ENCODE results near the gene OR11L1. TPM values are rescaled to one million over a fixed set of nuclear protein-coding genes. Genes with fewer than 3 reads are reported as not detected.

The OR11L1 gene
- total and polyA plus RNA-seq, 8 donors: not detected

DNA sequence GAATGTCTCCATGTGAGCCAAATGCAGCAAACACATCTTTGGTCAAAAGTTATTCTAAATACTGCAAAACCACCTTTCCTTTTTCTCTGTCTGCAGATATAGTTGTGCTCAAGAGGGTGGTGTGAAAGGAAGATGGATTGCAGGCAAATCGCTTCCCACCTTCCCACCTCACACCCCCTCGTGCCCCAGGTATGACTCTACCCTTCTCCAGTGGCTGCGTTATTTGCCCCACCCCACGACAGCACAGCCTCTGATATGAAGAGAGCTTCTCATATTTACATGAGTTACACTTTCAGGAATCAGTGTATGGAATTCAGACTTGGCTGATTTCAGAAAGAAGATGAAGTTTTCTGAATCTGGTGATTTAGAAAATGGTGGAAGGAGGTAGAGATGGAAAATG is 21.1 kb upstream of the OR11L1 start:
- TF ChIP-seq, protein P1, sequence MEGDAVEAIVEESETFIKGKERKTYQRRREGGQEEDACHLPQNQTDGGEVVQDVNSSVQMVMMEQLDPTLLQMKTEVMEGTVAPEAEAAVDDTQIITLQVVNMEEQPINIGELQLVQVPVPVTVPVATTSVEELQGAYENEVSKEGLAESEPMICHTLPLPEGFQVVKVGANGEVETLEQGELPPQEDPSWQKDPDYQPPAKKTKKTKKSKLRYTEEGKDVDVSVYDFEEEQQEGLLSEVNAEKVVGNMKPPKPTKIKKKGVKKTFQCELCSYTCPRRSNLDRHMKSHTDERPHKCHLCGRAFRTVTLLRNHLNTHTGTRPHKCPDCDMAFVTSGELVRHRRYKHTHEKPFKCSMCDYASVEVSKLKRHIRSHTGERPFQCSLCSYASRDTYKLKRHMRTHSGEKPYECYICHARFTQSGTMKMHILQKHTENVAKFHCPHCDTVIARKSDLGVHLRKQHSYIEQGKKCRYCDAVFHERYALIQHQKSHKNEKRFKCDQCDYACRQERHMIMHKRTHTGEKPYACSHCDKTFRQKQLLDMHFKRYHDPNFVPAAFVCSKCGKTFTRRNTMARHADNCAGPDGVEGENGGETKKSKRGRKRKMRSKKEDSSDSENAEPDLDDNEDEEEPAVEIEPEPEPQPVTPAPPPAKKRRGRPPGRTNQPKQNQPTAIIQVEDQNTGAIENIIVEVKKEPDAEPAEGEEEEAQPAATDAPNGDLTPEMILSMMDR (IDR thresholded peaks at IDR 0.05): no peak
- 45 to 54% methylated on average over 4 of the region's 4 CpGs for WGBS, 2 donors
- H3K27ac ChIP-seq: no peak overlapping the region
- intact Hi-C loops (cut with DNase I): no loop called here
- no peak for DNase-seq
- FAIRE-seq: no peak
- H3K36me3 ChIP-seq: no peaks in the 10 kb centered on the region
- peaks cover 0 to 4% (median 0%) of the 10 kb centered on the region in 4 donors for H3K27me3 ChIP-seq
- no peaks in the 10 kb centered on the region for H3K9me3 ChIP-seq
- ATAC-seq: no peak
- no peak overlapping the region for H3K4me3 ChIP-seq
- H3K4me1 ChIP-seq: no peaks in the 10 kb centered on the region

DNA sequence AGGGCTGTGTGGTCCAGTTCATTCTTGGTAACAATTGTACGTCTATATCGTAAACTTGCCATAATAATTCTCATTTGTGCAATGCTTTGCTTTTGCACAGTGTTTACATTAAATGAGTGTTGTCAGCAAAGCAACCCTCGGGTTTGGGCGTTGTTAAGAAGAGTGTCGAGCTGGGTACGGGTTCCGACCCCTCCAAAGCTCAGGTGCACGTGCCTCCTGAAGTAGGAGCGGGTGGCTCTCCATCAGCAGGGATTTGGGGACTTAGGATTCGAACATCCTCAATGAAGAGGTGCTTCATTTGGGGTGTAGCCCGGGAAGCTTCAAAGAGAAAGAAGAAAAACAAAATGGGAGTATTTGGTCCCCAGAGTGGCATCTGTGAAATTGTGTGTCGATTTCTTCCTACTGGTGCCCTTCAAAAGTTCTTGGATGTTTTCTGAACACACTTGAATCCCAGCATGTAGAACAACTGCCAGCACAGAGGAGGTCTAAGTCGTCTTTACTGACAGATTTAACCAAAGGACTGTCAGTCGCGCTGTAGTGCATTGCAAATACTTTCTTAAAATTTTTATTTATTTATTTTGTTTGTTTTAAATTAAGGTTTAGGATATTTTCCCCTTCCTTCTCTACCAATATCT is 16.4 kb upstream of the OR11L1 start:
- Histone ChIP-seq H3K9me3 (no peaks in the 10 kb centered on the region), H3K27me3 (peaks cover 0 to 4% (median 0%) of the 10 kb centered on the region in 4 donors), H3K4me3 (peak overlapping the region in 1 of 4 donors; percentile 41), H3K4me1 (no peaks in the 10 kb centered on the region), H3K27ac (no peak overlapping the region), H3K36me3 (no peaks in the 10 kb centered on the region)
- no peak for DNase-seq
- 36 to 37% methylated on average over 15 of the region's 15 CpGs for WGBS, 2 donors
- intact Hi-C loops (cut with DNase I): no loop called here
- FAIRE-seq: no peak
- TF ChIP-seq, protein P1 (IDR thresholded peaks at IDR 0.05): no peak
- no peak for ATAC-seq

DNA sequence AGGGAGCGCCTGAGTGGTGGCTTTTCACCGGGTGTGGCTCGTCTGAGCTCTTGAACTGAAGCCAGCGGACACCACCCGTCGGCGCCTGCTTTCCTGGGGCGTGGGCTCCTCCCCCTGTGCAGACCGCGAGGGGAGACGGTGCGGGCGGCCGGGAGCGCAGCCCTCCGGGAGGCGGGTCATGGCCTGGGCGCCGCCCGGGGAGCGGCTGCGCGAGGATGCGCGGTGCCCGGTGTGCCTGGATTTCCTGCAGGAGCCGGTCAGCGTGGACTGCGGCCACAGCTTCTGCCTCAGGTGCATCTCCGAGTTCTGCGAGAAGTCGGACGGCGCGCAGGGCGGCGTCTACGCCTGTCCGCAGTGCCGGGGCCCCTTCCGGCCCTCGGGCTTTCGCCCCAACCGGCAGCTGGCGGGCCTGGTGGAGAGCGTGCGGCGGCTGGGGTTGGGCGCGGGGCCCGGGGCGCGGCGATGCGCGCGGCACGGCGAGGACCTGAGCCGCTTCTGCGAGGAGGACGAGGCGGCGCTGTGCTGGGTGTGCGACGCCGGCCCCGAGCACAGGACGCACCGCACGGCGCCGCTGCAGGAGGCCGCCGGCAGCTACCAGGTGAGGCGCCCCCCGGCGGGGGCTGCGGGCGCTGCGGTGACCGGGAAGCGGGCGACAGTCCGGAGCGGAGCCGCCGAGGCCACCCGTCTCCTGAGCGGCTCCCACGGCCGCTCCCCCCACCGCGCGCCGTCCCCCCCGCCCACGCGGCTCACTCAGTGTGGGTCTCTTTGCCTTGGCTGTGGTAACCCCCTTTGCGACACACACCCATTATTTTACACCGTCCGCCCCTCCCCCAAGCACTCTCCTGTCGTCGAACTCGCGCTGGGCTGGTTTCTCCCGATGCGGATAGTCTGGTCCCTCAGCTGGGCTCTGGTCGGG is 15.6 kb upstream of the OR11L1 start, which contains the start of gene TRIM58:
Gene TRIM58, plus strand, starts transcription at position 119 of the 916 bp plus-strand sequence. Its CDS starts 60 bp downstream, at position 179.
- no peak for FAIRE-seq
- Histone ChIP-seq H3K4me3 (peak within 1 kb of the TSS in 3 of 4 donors; percentile 26 to 41 (median 31)), H3K36me3 (no peaks in the 10 kb centered on the region), H3K27ac (no peak within 1 kb of the TSS), H3K9me3 (no peaks in the 10 kb centered on the region), H3K4me1 (no peaks in the 10 kb centered on the region), H3K27me3 (peaks cover 0 to 4% (median 0%) of the 10 kb centered on the region in 4 donors)
- ATAC-seq: peak; percentile 23 to 79 (median 48)
- 1 to 3% methylated on average over 91 to 109 of the region's 109 CpGs for WGBS, 2 donors
- intact Hi-C loops (cut with DNase I): no loop called here
- peak in 3 of 6 donors; percentile 16 to 66 (median 55) for DNase-seq
- TF ChIP-seq, protein P1 (IDR thresholded peaks at IDR 0.05): no peak

DNA sequence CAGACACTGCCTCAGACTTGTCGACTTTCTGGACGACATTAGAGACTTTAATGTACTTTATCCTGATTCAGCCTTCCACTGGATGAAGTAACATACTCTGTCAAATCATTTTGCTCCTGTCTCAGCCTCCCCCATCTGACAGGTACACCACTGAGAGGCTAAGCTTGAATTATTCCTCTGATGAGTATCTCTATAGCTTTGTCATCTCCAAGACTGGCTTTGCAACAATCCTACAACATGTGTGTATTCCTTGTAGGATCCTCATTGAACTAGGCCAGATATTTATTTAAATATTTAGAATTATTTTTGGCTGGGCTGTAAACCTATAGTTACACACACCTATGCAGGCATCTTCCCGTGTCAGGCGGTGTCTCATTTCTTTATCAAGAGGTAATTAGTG is 14.2 kb upstream of the OR11L1 start:
- intact Hi-C loops (cut with DNase I): no loop called here
- Histone ChIP-seq H3K9me3 (no peaks in the 10 kb centered on the region), H3K4me3 (no peak overlapping the region), H3K4me1 (no peaks in the 10 kb centered on the region), H3K36me3 (no peaks in the 10 kb centered on the region), H3K27me3 (peaks cover 0 to 4% (median 0%) of the 10 kb centered on the region in 4 donors), H3K27ac (no peak overlapping the region)
- 56 to 71% methylated on average over 4 of the region's 4 CpGs for WGBS, 2 donors
- ATAC-seq (no peak), FAIRE-seq (no peak), DNase-seq (no peak)
- TF ChIP-seq, protein P1 (IDR thresholded peaks at IDR 0.05): no peak
